ENCODE data around the gene SAP25. TPM values are rescaled to one million over a fixed set of nuclear protein-coding genes. Genes with fewer than 3 reads are reported as not detected.

Gene SAP25
- total and polyA plus RNA-seq, 2 experiments from 2014 or later: 1.5 to 3.9 TPM

GRCh38 chr7:100546926-100547800 is 26.5 kb downstream of the SAP25 start:
- no peak for TF ChIP-seq CTCF (IDR thresholded peaks at IDR 0.05; ENCODE audit: low read depth, low read length)
- H3K9me3 ChIP-seq (ENCODE audit: low read depth): no peaks in the 10 kb centered on the region
- H3K27ac ChIP-seq: peak overlapping the region; percentile 83
- H3K4me1 ChIP-seq (ENCODE audit: low read depth): peaks cover 30% of the 10 kb centered on the region
- H3K36me3 ChIP-seq: peaks cover 4% of the 10 kb centered on the region
- H3K27me3 ChIP-seq: no peaks in the 10 kb centered on the region
- no peak overlapping the region for H3K4me3 ChIP-seq
- DNase-seq (ENCODE audit: low read depth in 1 of 2, low spot score in 1 of 2): no peak

- no peak overlapping the region for H3K4me3 ChIP-seq
- H3K27ac ChIP-seq: peak overlapping the region; percentile 83
- H3K9me3 ChIP-seq (ENCODE audit: low read depth): no peaks in the 10 kb centered on the region
- no peak for DNase-seq (ENCODE audit: low read depth in 1 of 2, low spot score in 1 of 2)
- TF ChIP-seq CTCF (IDR thresholded peaks at IDR 0.05; ENCODE audit: low read depth, low read length): no peak
- peaks cover 30% of the 10 kb centered on the region for H3K4me1 ChIP-seq (ENCODE audit: low read depth)
- peaks cover 4% of the 10 kb centered on the region for H3K36me3 ChIP-seq
- H3K27me3 ChIP-seq: no peaks in the 10 kb centered on the region
Measured at GRCh38 chr7:100546129-100546925, 27.4 kb downstream of the SAP25 start.

- peak; percentile 55 to 91 for DNase-seq (ENCODE audit: low read depth in 1 of 2, low spot score in 1 of 2)
- H3K4me1 ChIP-seq (ENCODE audit: low read depth): peaks cover 30% of the 10 kb centered on the region
- H3K4me3 ChIP-seq: no peak overlapping the region
Measured at GRCh38 chr7:100545360-100546128, 28.2 kb downstream of the SAP25 start.

GRCh38 chr7:100544967-100545359 is 28.7 kb downstream of the SAP25 start:
- Histone ChIP-seq H3K4me3 (no peak overlapping the region), H3K27me3 (no peaks in the 10 kb centered on the region), H3K27ac (peak overlapping the region; percentile 83), H3K9me3 (ENCODE audit: low read depth) (no peaks in the 10 kb centered on the region), H3K4me1 (ENCODE audit: low read depth) (peaks cover 30% of the 10 kb centered on the region), H3K36me3 (no peaks in the 10 kb centered on the region)
- TF ChIP-seq CTCF (IDR thresholded peaks at IDR 0.05; ENCODE audit: low read depth, low read length): no peak
- peak in 1 of 2 donors; percentile 47 for DNase-seq (ENCODE audit: low read depth in 1 of 2, low spot score in 1 of 2)

More at GRCh38 chr7:100545360-100546128, 28.2 kb downstream of the SAP25 start:
- H3K36me3 ChIP-seq: peaks cover 3% of the 10 kb centered on the region
- H3K27me3 ChIP-seq: no peaks in the 10 kb centered on the region
- peak overlapping the region; percentile 83 for H3K27ac ChIP-seq
- no peaks in the 10 kb centered on the region for H3K9me3 ChIP-seq (ENCODE audit: low read depth)
- peak; percentile 24 for TF ChIP-seq CTCF (IDR thresholded peaks at IDR 0.05; ENCODE audit: low read depth, low read length)

GRCh38 chr7:100544386-100544785 is 29.3 kb downstream of the SAP25 start:
- H3K36me3 ChIP-seq: no peaks in the 10 kb centered on the region
- no peak for TF ChIP-seq CTCF (IDR thresholded peaks at IDR 0.05; ENCODE audit: low read depth, low read length)
- peak overlapping the region; percentile 83 for H3K27ac ChIP-seq

More at GRCh38 chr7:100544386-100544785, 29.3 kb downstream of the SAP25 start:
- Histone ChIP-seq H3K27me3 (no peaks in the 10 kb centered on the region), H3K4me3 (no peak overlapping the region), H3K4me1 (ENCODE audit: low read depth) (peaks cover 30% of the 10 kb centered on the region), H3K9me3 (ENCODE audit: low read depth) (no peaks in the 10 kb centered on the region)
- DNase-seq (ENCODE audit: low read depth in 1 of 2, low spot score in 1 of 2): no peak
